Heart right ventricle (tissue), 16 donors: ENCODE measurements around the gene MYO18B. TPM values are rescaled to one million over a fixed set of nuclear protein-coding genes. Genes with fewer than 3 reads are reported as not detected.

Experiments used
- ATAC-seq, 8 donors: fragments of 200-7000 bp; cut with Tn5 transposase; one replicate each; pipeline ENCODE4 v1.9.1; 2020; ENCODE audit warnings: mild to moderate bottlenecking in 8 of 8, moderate library complexity in 8 of 8, moderate number of reproducible peaks in 1 of 8
- DNase-seq, 2 donors: peaks; one replicate each; pipeline ENCODE4 v3.0.0-alpha.2; 2020
- H3K27ac ChIP-seq, 10 donors: fragments of 200-600 bp; sonication (generic) in 2 of 10; one replicate each; pipeline versions ENCODE4 v1.5.0 to v1.8.0; 2020 to 2022; ENCODE audit warnings: mild to moderate bottlenecking in 3 of 10
- H3K27me3 ChIP-seq, 7 donors: fragments of 200-600 bp; one replicate each; pipeline ENCODE4 v1.8.0; 2021 to 2022; ENCODE audit warnings: mild to moderate bottlenecking in 2 of 7
- H3K36me3 ChIP-seq, 9 donors: fragments of 200-600 bp; sonication (generic) in 1 of 9; one replicate each; pipeline versions ENCODE4 v1.5.0 to v1.8.0; 2020 to 2022; ENCODE audit warnings: mild to moderate bottlenecking in 2 of 9
- H3K4me1 ChIP-seq, 9 donors: fragments of 200-600 bp; sonication (generic) in 1 of 9; one replicate each; pipeline versions ENCODE4 v1.5.0 to v1.8.0; 2020 to 2022; ENCODE audit warnings: mild to moderate bottlenecking in 4 of 9
- H3K4me3 ChIP-seq, 10 donors: fragments of 200-600 bp; sonication (generic) in 2 of 10; one replicate each; pipeline versions ENCODE4 v1.5.0 to v1.8.0; 2020 to 2022; ENCODE audit warnings: mild to moderate bottlenecking in 7 of 10, moderate library complexity in 2 of 10
- H3K9me3 ChIP-seq, 11 donors: fragments of 200-600 bp in 10 of 11; sonication (generic) in 2 of 11; one replicate each; pipeline versions ENCODE4 v1.5.0 to v1.8.0; 2013 to 2022; ENCODE audit warnings: mild to moderate bottlenecking in 2 of 11, control low read depth in 1 of 11, moderate library complexity in 1 of 11
- CTCF ChIP-seq, 9 donors: fragments of 200-600 bp; sonication (generic) in 2 of 9; IDR thresholded peaks; one replicate each; pipeline versions ENCODE4 v1.5.0 to v1.8.0; 2021 to 2022; ENCODE audit warnings: antibody characterized with exemption in 9 of 9, mild to moderate bottlenecking in 5 of 9, moderate library complexity in 1 of 9
- WGBS, 2 donors: extraction: QIAGEN DNeasy Blood & Tissue Kit; methylation state at CpG; one replicate each; pipeline ENCODE4 v1.1.7; 2013; ENCODE audit warnings: inconsistent platforms in 1 of 2; 5-methylcytosine and 5-hydroxymethylcytosine counted together
- intact Hi-C, 10 donors: fragments of 100-400 bp; cut with DNase I; formaldehyde crosslinking; loops; one replicate each; pipeline versions ENCODE4 v1.11.1 to v1.14.2; 2022
- polyA plus RNA-seq, 2 donors: library from polyadenylated mRNA; stranded (reverse); fragments of 200-250 nt; gene quantifications; one replicate each; pipeline ENCODE4 v1.2.3, GENCODE V29; 2013
- total RNA-seq, 10 donors: library from RNA; stranded (reverse); fragmentation: NEBNext Ultra II Directional in 3 of 10; extraction: Animal tissue kit (Norgen Biotek cat#: 25700) in 3 of 10; gene quantifications; one replicate each; pipeline versions ENCODE4 v1.2.1 to v1.2.4, GENCODE V29; 2021 to 2023
- donor health status: Arrhythmogenic right ventricular cardiomyopathy.
- donor health status: ischemic (EF 13 %, LVEDD 7.1; RV severe dilation, severe dysfunction).
- donor health status: healthy with polysubstance abuse.
- donor health status: DM: no; HTN: yes; CAD: no.
- donor health status: DM: no; HTN: no; CAD: no.
- donor health status: ischemic (EF 25% LVEDD 6.9; RV normal size, moderate dysfunction).
- donor health status: ischemic (EF 25% LVEDD 5.7; RV mildly dilated, moderate dysfunction).
- donor health status: healthy.
- donor health status: DM: yes; HTN: yes; CAD: no.
- donor health status: Ischemic cardiomyopathy.
- donor health status: ischemic (EF 35%, LVEDD 5.7; RV mildly dilated, moderate dysfunction).
- donor health status: nonischemic (EF 11% LVEDD 7.7; RV severe dilation, severe dysfunction).
- donor health status: DM: yes; HTN: yes; CAD: no.
- donor health status: PGD.
- donor health status: ischemic (EF 29% LVEDD 5.4; RV normal size, mild dysfunction).
- donor health status: nonischemic (EF 23%, LVEDD 6.1; RV moderate dilation, normal function).

The MYO18B gene
- total and polyA plus RNA-seq, 12 donors = 111 to 407 (median 210) TPM

GRCh38 chr22:25898707-25899365 is 156.8 kb downstream of the MYO18B start:
- peak in 5 of 9 donors; percentile 15 to 23 (median 20) for TF ChIP-seq CTCF (IDR thresholded peaks at IDR 0.05)
- Histone ChIP-seq H3K36me3 (peaks cover 0 to 78% (median 0%) of the 10 kb centered on the region in 9 donors), H3K9me3 (no peaks in the 10 kb centered on the region), H3K4me1 (peaks cover 0 to 15% (median 0%) of the 10 kb centered on the region in 9 donors), H3K4me3 (no peak overlapping the region), H3K27ac (peak overlapping the region in 3 of 10 donors; percentile 19 to 39 (median 36)), H3K27me3 (peaks cover 0 to 6% (median 0%) of the 10 kb centered on the region in 7 donors)
- 62 to 69% methylated on average over 11 of the region's 11 CpGs for WGBS, 2 donors
- ATAC-seq (no peak), DNase-seq (no peak)
- intact Hi-C loops = no loop called here

- no peak for TF ChIP-seq CTCF (IDR thresholded peaks at IDR 0.05)
- H3K27ac ChIP-seq = no peak overlapping the region
- H3K27me3 ChIP-seq = peaks cover 0 to 7% (median 0%) of the 10 kb centered on the region in 7 donors
- peaks cover 0 to 15% (median 0%) of the 10 kb centered on the region in 9 donors for H3K4me1 ChIP-seq
- H3K9me3 ChIP-seq = no peaks in the 10 kb centered on the region
- H3K36me3 ChIP-seq = peaks cover 0 to 84% (median 0%) of the 10 kb centered on the region in 9 donors
- intact Hi-C loops = no loop called here
- no peak for ATAC-seq
- WGBS, 2 donors = 81 to 94% methylated on average over 1 of the region's 1 CpG
- H3K4me3 ChIP-seq = no peak overlapping the region
- no peak for DNase-seq
Measured at GRCh38 chr22:25899566-25899965, 157.6 kb downstream of the MYO18B start.

GRCh38 chr22:25900390-25900789 is 158.4 kb downstream of the MYO18B start:
- no peak overlapping the region for H3K4me3 ChIP-seq
- peaks cover 0 to 15% (median 0%) of the 10 kb centered on the region in 9 donors for H3K4me1 ChIP-seq
- H3K9me3 ChIP-seq = no peaks in the 10 kb centered on the region
- H3K36me3 ChIP-seq = peaks cover 0 to 84% (median 0%) of the 10 kb centered on the region in 9 donors
- H3K27me3 ChIP-seq = peaks cover 0 to 7% (median 0%) of the 10 kb centered on the region in 7 donors
- H3K27ac ChIP-seq = peak overlapping the region in 1 of 10 donors; percentile 5
- peak in 2 of 8 donors; percentile 14 to 15 for ATAC-seq
- intact Hi-C loops = no loop called here
- 95 to 97% methylated on average over 3 of the region's 3 CpGs for WGBS, 2 donors
- no peak for DNase-seq
- TF ChIP-seq CTCF (IDR thresholded peaks at IDR 0.05) = no peak

GRCh38 chr22:25900880-25901279 is 158.9 kb downstream of the MYO18B start:
- ATAC-seq (peak in 7 of 8 donors; percentile 13 to 82 (median 74)), DNase-seq (peak in 1 of 2 donors; percentile 39)
- WGBS, 2 donors = 65 to 70% methylated on average over 4 of the region's 4 CpGs
- Histone ChIP-seq H3K27ac (peak overlapping the region in 3 of 10 donors; percentile 5 to 21 (median 7)), H3K9me3 (no peaks in the 10 kb centered on the region), H3K27me3 (peaks cover 0 to 7% (median 0%) of the 10 kb centered on the region in 7 donors), H3K36me3 (peaks cover 0 to 84% (median 0%) of the 10 kb centered on the region in 9 donors), H3K4me1 (peaks cover 0 to 15% (median 0%) of the 10 kb centered on the region in 9 donors), H3K4me3 (no peak overlapping the region)
- no peak for TF ChIP-seq CTCF (IDR thresholded peaks at IDR 0.05)
- intact Hi-C loops = no loop called here
